Measurements from ENCODE around the gene MYMK.

The MYMK gene

DNA sequence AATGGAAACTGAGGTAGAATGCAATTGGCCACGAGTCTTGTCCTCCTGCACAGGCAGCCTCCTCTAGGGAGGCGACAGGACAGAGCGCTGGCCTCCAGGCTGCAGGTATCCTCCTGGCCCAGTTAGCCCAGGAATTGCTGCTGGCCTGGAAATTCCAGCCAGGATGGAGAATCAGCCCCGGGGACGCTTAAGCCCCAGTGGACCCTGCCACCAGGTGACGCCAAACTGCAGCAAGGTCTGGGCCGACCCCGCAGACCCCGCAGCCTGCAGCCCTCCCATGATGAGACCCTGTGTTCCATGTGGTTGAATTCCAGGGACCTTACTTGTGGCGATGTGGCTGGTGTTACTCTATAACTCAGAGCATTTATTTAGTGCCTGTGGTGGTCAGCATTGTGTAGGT, 57.7 kb downstream of the MYMK start:
- Histone ChIP-seq H2AFZ (ENCODE audit: low read length) (no peak overlapping the region), H3K14ac (ENCODE audit: low read length) (no peak overlapping the region), H2BK5ac (ENCODE audit: low read length) (no peak overlapping the region), H2BK120ac (ENCODE audit: low read depth, low read length) (no peak overlapping the region), H3K9ac (ENCODE audit: low read depth, low read length, poor library complexity) (no peak overlapping the region), H2BK15ac (ENCODE audit: low read length) (no peak overlapping the region), H3K9me3 (replicated peaks in 1 of 2; ENCODE audit: control insufficient read depth in 2 of 2, insufficient read depth in 1 of 2, low read depth in 1 of 2, low read length in 2 of 2) (no peaks in the 10 kb centered on the region), H4K91ac (ENCODE audit: low read depth, low read length, poor library complexity) (no peak overlapping the region), H3K4ac (ENCODE audit: low read length) (no peak overlapping the region), H3K36me3 (replicated peaks in 1 of 2; ENCODE audit: control insufficient read depth in 2 of 2, insufficient read depth in 2 of 2, low read length in 2 of 2) (peaks cover 11 to 53% of the 10 kb centered on the region in 2 donors), H3K79me1 (ENCODE audit: low read depth, low read length) (peaks cover 18% of the 10 kb centered on the region), H3K4me1 (ENCODE audit: control insufficient read depth in 2 of 2, insufficient read depth in 1 of 2, low read depth in 1 of 2, low read length in 2 of 2) (peaks cover 0 to 7% of the 10 kb centered on the region in 2 donors), H3K23ac (ENCODE audit: low read depth, low read length, poor library complexity) (no peak overlapping the region), H4K8ac (ENCODE audit: low read depth, low read length) (no peak overlapping the region), H3K18ac (ENCODE audit: low read length) (no peak overlapping the region), H3K4me2 (ENCODE audit: insufficient read depth, low read length, poor library complexity, severe bottlenecking) (no peak overlapping the region), H3K27ac (replicated peaks; ENCODE audit: low read length) (no peak overlapping the region), H2AK5ac (ENCODE audit: low read depth, low read length) (no peak overlapping the region), H3K27me3 (ENCODE audit: control insufficient read depth in 3 of 3, insufficient read depth in 3 of 3, low read depth in 1 of 3, low read length in 3 of 3) (no peaks in the 10 kb centered on the region), H2BK12ac (ENCODE audit: low read length) (no peak overlapping the region), H3K4me3 (ENCODE audit: low read length in 2 of 2) (no peak overlapping the region)
- no peak for DNase-seq (ENCODE audit: low spot score)
- WGBS, 2 donors (ENCODE audit: extremely low coverage in 2 of 2, insufficient read length in 2 of 2, insufficient replicate concordance in 1 of 2), result no CpG with 5 or more reads among the region's 10 CpGs

DNA sequence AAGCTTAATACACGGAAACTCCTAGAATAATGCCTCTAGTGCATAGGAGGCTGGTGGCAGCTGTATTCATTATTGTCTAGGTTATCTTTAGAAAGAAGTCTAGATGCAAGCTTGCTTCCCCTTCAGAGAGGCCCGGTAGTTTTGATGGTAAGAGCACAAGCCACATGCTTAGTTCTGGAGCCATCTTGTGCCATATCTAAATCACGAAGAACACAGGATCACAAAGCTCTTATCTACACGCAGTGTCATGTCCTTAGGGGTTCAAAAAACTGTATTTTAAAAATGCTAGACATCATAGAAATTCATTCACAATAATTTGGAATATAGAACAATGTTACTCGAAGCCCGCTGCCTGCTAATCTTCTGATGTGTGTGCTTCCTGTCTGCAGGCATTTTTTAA, 58.8 kb downstream of the MYMK start:
- H3K27me3 ChIP-seq (ENCODE audit: control insufficient read depth in 3 of 3, insufficient read depth in 3 of 3, low read depth in 1 of 3, low read length in 3 of 3), result no peaks in the 10 kb centered on the region
- no peak overlapping the region for H3K4ac ChIP-seq (ENCODE audit: low read length)
- H3K4me1 ChIP-seq (ENCODE audit: control insufficient read depth in 2 of 2, insufficient read depth in 1 of 2, low read depth in 1 of 2, low read length in 2 of 2), result peaks cover 4 to 12% of the 10 kb centered on the region in 2 donors
- H2BK15ac ChIP-seq (ENCODE audit: low read length), result no peak overlapping the region
- H3K9me3 ChIP-seq (replicated peaks in 1 of 2; ENCODE audit: control insufficient read depth in 2 of 2, insufficient read depth in 1 of 2, low read depth in 1 of 2, low read length in 2 of 2), result no peaks in the 10 kb centered on the region
- no peak overlapping the region for H2AK5ac ChIP-seq (ENCODE audit: low read depth, low read length)
- no peak overlapping the region for H3K18ac ChIP-seq (ENCODE audit: low read length)
- H2AFZ ChIP-seq (ENCODE audit: low read length), result no peak overlapping the region
- peaks cover 25% of the 10 kb centered on the region for H3K79me1 ChIP-seq (ENCODE audit: low read depth, low read length)
- H2BK12ac ChIP-seq (ENCODE audit: low read length), result no peak overlapping the region
- no peak overlapping the region for H3K23ac ChIP-seq (ENCODE audit: low read depth, low read length, poor library complexity)
- WGBS, 2 donors (ENCODE audit: extremely low coverage in 2 of 2, insufficient read length in 2 of 2, insufficient replicate concordance in 1 of 2), result no CpG with 5 or more reads among the region's 6 CpGs
- H2BK5ac ChIP-seq (ENCODE audit: low read length), result no peak overlapping the region
- H3K4me2 ChIP-seq (ENCODE audit: insufficient read depth, low read length, poor library complexity, severe bottlenecking), result no peak overlapping the region
- H3K14ac ChIP-seq (ENCODE audit: low read length), result no peak overlapping the region
- DNase-seq (ENCODE audit: low spot score), result no peak
- no peak overlapping the region for H4K91ac ChIP-seq (ENCODE audit: low read depth, low read length, poor library complexity)
- peaks cover 7 to 45% of the 10 kb centered on the region in 2 donors for H3K36me3 ChIP-seq (replicated peaks in 1 of 2; ENCODE audit: control insufficient read depth in 2 of 2, insufficient read depth in 2 of 2, low read length in 2 of 2)
- no peak overlapping the region for H4K8ac ChIP-seq (ENCODE audit: low read depth, low read length)
- no peak overlapping the region for H3K4me3 ChIP-seq (ENCODE audit: low read length in 2 of 2)
- no peak overlapping the region for H2BK120ac ChIP-seq (ENCODE audit: low read depth, low read length)
- H3K9ac ChIP-seq (ENCODE audit: low read depth, low read length, poor library complexity), result no peak overlapping the region
- no peak overlapping the region for H3K27ac ChIP-seq (replicated peaks; ENCODE audit: low read length)

DNA sequence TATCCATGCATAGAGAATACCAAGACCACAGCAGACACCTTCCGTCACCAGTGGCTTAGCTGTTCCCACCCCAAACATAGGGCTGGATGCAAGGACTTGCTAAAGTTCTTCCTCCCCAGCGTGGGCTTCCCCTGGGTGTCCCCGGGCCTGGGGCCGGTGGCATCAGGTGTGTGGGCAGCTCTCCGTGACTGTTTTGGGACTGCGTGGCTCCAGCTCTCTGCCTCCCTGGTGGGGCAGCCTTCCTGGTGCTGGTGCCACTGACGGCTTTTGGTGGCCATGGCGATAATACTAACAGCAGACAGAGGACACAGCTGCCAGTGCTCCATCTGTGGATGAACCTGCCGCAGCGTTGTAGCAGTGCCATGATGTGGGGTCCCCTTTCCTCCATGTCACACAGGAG, 60.1 kb downstream of the MYMK start:
- H3K9ac ChIP-seq (ENCODE audit: low read depth, low read length, poor library complexity), result no peak overlapping the region
- DNase-seq (ENCODE audit: low spot score), result no peak
- H2BK12ac ChIP-seq (ENCODE audit: low read length), result no peak overlapping the region
- H2AFZ ChIP-seq (ENCODE audit: low read length), result no peak overlapping the region
- no CpG with 5 or more reads among the region's 10 CpGs for WGBS, 2 donors (ENCODE audit: extremely low coverage in 2 of 2, insufficient read length in 2 of 2, insufficient replicate concordance in 1 of 2)
- no peak overlapping the region for H3K27ac ChIP-seq (replicated peaks; ENCODE audit: low read length)
- H3K79me1 ChIP-seq (ENCODE audit: low read depth, low read length), result peaks cover 23% of the 10 kb centered on the region
- H4K8ac ChIP-seq (ENCODE audit: low read depth, low read length), result no peak overlapping the region
- no peak overlapping the region for H3K18ac ChIP-seq (ENCODE audit: low read length)
- no peak overlapping the region for H3K4ac ChIP-seq (ENCODE audit: low read length)
- no peak overlapping the region for H3K4me2 ChIP-seq (ENCODE audit: insufficient read depth, low read length, poor library complexity, severe bottlenecking)
- no peak overlapping the region for H3K14ac ChIP-seq (ENCODE audit: low read length)
- H3K27me3 ChIP-seq (ENCODE audit: control insufficient read depth in 3 of 3, insufficient read depth in 3 of 3, low read depth in 1 of 3, low read length in 3 of 3), result no peaks in the 10 kb centered on the region
- peaks cover 7 to 45% of the 10 kb centered on the region in 2 donors for H3K36me3 ChIP-seq (replicated peaks in 1 of 2; ENCODE audit: control insufficient read depth in 2 of 2, insufficient read depth in 2 of 2, low read length in 2 of 2)
- H3K4me1 ChIP-seq (ENCODE audit: control insufficient read depth in 2 of 2, insufficient read depth in 1 of 2, low read depth in 1 of 2, low read length in 2 of 2), result peaks cover 7 to 16% of the 10 kb centered on the region in 2 donors
- H2BK120ac ChIP-seq (ENCODE audit: low read depth, low read length), result no peak overlapping the region
- H3K23ac ChIP-seq (ENCODE audit: low read depth, low read length, poor library complexity), result no peak overlapping the region
- H4K91ac ChIP-seq (ENCODE audit: low read depth, low read length, poor library complexity), result no peak overlapping the region
- H2BK15ac ChIP-seq (ENCODE audit: low read length), result no peak overlapping the region
- no peak overlapping the region for H2BK5ac ChIP-seq (ENCODE audit: low read length)
- H3K9me3 ChIP-seq (replicated peaks in 1 of 2; ENCODE audit: control insufficient read depth in 2 of 2, insufficient read depth in 1 of 2, low read depth in 1 of 2, low read length in 2 of 2), result no peaks in the 10 kb centered on the region
- no peak overlapping the region for H3K4me3 ChIP-seq (ENCODE audit: low read length in 2 of 2)
- no peak overlapping the region for H2AK5ac ChIP-seq (ENCODE audit: low read depth, low read length)
